ENCODE data around the gene DDX59. TPM values are rescaled to one million over a fixed set of nuclear protein-coding genes. Genes with fewer than 3 reads are reported as not detected.

The DDX59 gene
- total RNA-seq, 2 donors from 2014 or later, result 22.1 to 23.9 TPM

DNA sequence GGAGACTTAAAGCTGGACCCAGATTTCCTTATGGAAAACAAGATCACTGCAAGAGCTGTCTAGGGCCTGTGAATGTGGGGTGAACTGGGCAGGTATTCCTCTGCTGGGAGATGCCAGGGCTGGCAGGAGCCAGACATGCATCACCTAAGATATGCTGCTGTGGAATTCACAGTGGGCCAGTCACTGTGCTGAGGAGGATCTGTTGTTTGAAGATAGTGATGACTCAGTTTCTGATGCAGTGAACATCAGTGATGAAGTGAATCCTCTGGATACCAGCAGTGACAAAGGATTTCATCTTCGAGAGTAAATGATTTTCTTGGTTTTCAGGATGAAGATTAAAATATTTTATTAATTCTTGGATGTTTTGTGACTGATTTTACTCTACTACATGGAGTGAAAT, 39.1 kb upstream of the DDX59 start:
- H3K9me3 ChIP-seq (ENCODE audit: control insufficient read depth, low read length), result no peaks in the 10 kb centered on the region
- no peak for DNase-seq
- TF ChIP-seq, protein P1, sequence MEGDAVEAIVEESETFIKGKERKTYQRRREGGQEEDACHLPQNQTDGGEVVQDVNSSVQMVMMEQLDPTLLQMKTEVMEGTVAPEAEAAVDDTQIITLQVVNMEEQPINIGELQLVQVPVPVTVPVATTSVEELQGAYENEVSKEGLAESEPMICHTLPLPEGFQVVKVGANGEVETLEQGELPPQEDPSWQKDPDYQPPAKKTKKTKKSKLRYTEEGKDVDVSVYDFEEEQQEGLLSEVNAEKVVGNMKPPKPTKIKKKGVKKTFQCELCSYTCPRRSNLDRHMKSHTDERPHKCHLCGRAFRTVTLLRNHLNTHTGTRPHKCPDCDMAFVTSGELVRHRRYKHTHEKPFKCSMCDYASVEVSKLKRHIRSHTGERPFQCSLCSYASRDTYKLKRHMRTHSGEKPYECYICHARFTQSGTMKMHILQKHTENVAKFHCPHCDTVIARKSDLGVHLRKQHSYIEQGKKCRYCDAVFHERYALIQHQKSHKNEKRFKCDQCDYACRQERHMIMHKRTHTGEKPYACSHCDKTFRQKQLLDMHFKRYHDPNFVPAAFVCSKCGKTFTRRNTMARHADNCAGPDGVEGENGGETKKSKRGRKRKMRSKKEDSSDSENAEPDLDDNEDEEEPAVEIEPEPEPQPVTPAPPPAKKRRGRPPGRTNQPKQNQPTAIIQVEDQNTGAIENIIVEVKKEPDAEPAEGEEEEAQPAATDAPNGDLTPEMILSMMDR (conservative IDR thresholded peaks at IDR 0.05), result no peak
- Mint-ChIP-seq H3K9me3 (no peaks in the 10 kb centered on the region), H3K27ac (no peak overlapping the region), H3K36me3 (ENCODE audit: low read depth) (no peaks in the 10 kb centered on the region), H3K27me3 (ENCODE audit: insufficient read depth) (no peaks in the 10 kb centered on the region), H3K4me3 (no peak overlapping the region), H3K4me1 (peaks cover 1% of the 10 kb centered on the region)
- H3K4me3 ChIP-seq (ENCODE audit: low read length), result no peak overlapping the region
- no peaks in the 10 kb centered on the region for H3K4me1 ChIP-seq (ENCODE audit: control insufficient read depth, insufficient read depth, low read length)
- no peak overlapping the region for H3K27ac ChIP-seq (ENCODE audit: low read depth, low read length)
- no peaks in the 10 kb centered on the region for H3K36me3 ChIP-seq (ENCODE audit: control insufficient read depth, insufficient read depth, low read length)
- no peak overlapping the region for H3K9ac ChIP-seq (ENCODE audit: extremely low read depth, low read length, poor library complexity, severe bottlenecking)
- no peaks in the 10 kb centered on the region for H3K27me3 ChIP-seq (ENCODE audit: control insufficient read depth, insufficient read depth, low read length, poor library complexity, severe bottlenecking)
- 100% methylated on average over 1 of the region's 1 CpG; no CpG with 5 or more reads in 1 of the 2 experiments for WGBS, 2 experiments (ENCODE audit: insufficient coverage in 1 of 2, insufficient read length in 1 of 2)

DNA sequence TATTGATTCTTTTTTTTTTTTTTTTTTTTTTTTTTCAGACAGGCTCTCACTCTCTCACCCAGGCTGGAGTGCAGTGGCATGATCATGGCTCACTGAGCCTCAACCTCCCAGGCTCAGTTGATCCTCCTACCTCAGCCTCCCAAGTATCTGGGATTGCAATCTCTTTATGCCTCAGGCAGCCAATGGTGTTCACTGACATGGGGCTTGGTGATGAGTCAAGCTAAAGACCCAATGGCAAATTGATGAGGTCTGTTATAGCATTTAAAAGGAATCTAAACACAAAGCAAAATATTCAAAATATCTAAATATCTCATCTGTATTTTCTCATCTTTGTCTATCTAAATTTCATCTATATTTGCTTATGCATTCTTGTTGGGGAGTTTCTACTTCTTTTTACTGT, 38.5 kb upstream of the DDX59 start:
- Histone ChIP-seq H3K27me3 (ENCODE audit: control insufficient read depth, insufficient read depth, low read length, poor library complexity, severe bottlenecking) (no peaks in the 10 kb centered on the region), H3K4me1 (ENCODE audit: control insufficient read depth, insufficient read depth, low read length) (no peaks in the 10 kb centered on the region), H3K36me3 (ENCODE audit: control insufficient read depth, insufficient read depth, low read length) (no peaks in the 10 kb centered on the region), H3K9me3 (ENCODE audit: control insufficient read depth, low read length) (no peaks in the 10 kb centered on the region), H3K9ac (ENCODE audit: extremely low read depth, low read length, poor library complexity, severe bottlenecking) (no peak overlapping the region), H3K27ac (ENCODE audit: low read depth, low read length) (no peak overlapping the region), H3K4me3 (ENCODE audit: low read length) (no peak overlapping the region)
- H3K4me3 Mint-ChIP-seq, result no peak overlapping the region
- no peaks in the 10 kb centered on the region for H3K9me3 Mint-ChIP-seq
- no peak for DNase-seq
- no peaks in the 10 kb centered on the region for H3K27me3 Mint-ChIP-seq (ENCODE audit: insufficient read depth)
- TF ChIP-seq, protein P1 (conservative IDR thresholded peaks at IDR 0.05), result no peak
- H3K36me3 Mint-ChIP-seq (ENCODE audit: low read depth), result no peaks in the 10 kb centered on the region
- H3K4me1 Mint-ChIP-seq, result peaks cover 1% of the 10 kb centered on the region
- H3K27ac Mint-ChIP-seq, result no peak overlapping the region

DNA sequence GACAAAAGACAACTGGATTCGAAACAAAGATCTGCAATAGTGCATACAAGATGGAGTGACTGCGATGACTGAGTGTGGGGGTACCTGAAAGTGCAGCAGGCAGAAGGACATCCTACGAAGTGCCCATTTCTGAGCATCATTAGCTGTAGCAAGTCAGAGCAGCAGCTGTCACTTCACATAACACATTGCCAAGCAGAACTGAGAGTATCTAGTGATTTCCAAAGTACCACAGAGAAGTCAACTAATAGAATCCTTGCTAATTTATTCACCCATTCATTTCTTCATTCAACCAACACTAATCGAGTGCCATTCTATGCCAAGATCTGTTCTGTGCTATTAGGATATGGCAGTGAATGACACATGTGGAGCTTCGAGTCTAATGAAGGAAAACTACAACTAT, 37.4 kb upstream of the DDX59 start:
- no peak overlapping the region for H3K4me3 Mint-ChIP-seq
- Histone ChIP-seq H3K36me3 (ENCODE audit: control insufficient read depth, insufficient read depth, low read length) (no peaks in the 10 kb centered on the region), H3K27ac (ENCODE audit: low read depth, low read length) (no peak overlapping the region), H3K9ac (ENCODE audit: extremely low read depth, low read length, poor library complexity, severe bottlenecking) (no peak overlapping the region), H3K4me3 (ENCODE audit: low read length) (no peak overlapping the region), H3K9me3 (ENCODE audit: control insufficient read depth, low read length) (no peaks in the 10 kb centered on the region), H3K27me3 (ENCODE audit: control insufficient read depth, insufficient read depth, low read length, poor library complexity, severe bottlenecking) (no peaks in the 10 kb centered on the region), H3K4me1 (ENCODE audit: control insufficient read depth, insufficient read depth, low read length) (no peaks in the 10 kb centered on the region)
- 81 to 89% methylated on average over 3 to 5 of the region's 5 CpGs for WGBS, 2 experiments (ENCODE audit: insufficient coverage in 1 of 2, insufficient read length in 1 of 2)
- H3K27me3 Mint-ChIP-seq (ENCODE audit: insufficient read depth), result no peaks in the 10 kb centered on the region
- peaks cover 1% of the 10 kb centered on the region for H3K4me1 Mint-ChIP-seq
- H3K27ac Mint-ChIP-seq, result no peak overlapping the region
- no peaks in the 10 kb centered on the region for H3K36me3 Mint-ChIP-seq (ENCODE audit: low read depth)
- no peaks in the 10 kb centered on the region for H3K9me3 Mint-ChIP-seq
- no peak for DNase-seq
- TF ChIP-seq, protein P1 (conservative IDR thresholded peaks at IDR 0.05), result no peak
